Posterior cingulate gyrus (tissue), 11 donors: ENCODE measurements around the gene TCERG1L.

Source experiments
- DNase-seq, 10 donors: peaks; one replicate each; pipeline versions ENCODE4 v3.0.0 to v3.0.0-alpha.2; 2020 to 2021; ENCODE audit warnings: mixed read lengths in 3 of 10
- intact Hi-C: fragments of 100-400 bp; cut with DNase I; formaldehyde crosslinking; loops from one replicate; pipeline ENCODE4 v1.15.1; 2023

Gene TCERG1L

GRCh38 chr10:131043039-131043691 is 268.4 kb downstream of the TCERG1L start:
- DNase-seq = peak in 1 of 10 donors; percentile 55
- intact Hi-C loops = no loop called here
